ENCODE data around the gene DIS3L2. TPM values are rescaled to one million over a fixed set of nuclear protein-coding genes. Genes with fewer than 3 reads are reported as not detected.
"Not testable (repeated sequence)": the region's sequence is repeated elsewhere in the genome, so short reads cannot be mapped to it uniquely, and the experiment has no call there.

DIS3L2 gene
- total RNA-seq, 4 donors from 2014 or later = 16.1 to 26.7 (median 22.0) TPM

DNA sequence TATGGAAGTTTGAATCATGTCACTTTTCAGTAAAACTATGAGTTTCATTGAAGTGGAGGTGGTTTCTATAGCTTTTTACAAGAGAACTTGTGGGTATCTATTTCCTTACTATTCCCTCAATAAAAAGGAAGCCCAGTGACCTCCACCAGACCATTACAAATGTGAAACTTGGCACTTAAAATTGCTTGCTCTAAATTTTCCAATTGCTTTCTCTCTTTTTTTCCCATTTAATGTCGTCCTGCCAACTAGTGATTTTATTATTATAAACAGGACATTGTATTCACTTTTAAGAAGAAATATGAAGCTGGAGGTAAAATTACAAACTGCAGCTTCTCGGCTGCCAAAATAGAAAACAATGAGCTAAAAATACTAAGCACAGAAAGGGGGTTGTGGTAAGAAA is 208.9 kb downstream of the DIS3L2 start:
- Histone ChIP-seq H3K36me3 (peaks cover 0 to 14% (median 11%) of the 10 kb centered on the region in 4 donors), H3K4me1 (peaks cover 11 to 24% (median 19%) of the 10 kb centered on the region in 4 donors), H3K4me3 (no peak overlapping the region), H3K27me3 (no peaks in the 10 kb centered on the region), H3K27ac (replicated peaks in 1 of 4) (peak overlapping the region in 2 of 4 donors; percentile 28 to 50), H3K9me3 (no peaks in the 10 kb centered on the region)
- no peak for TF ChIP-seq POLR2A (IDR thresholded peaks at IDR 0.05; ENCODE audit: low read depth)
- TF ChIP-seq POLR2AphosphoS5 (IDR thresholded peaks at IDR 0.05) = no peak
- no peak for TF ChIP-seq CTCF (IDR thresholded peaks at IDR 0.05)
- TF ChIP-seq EP300 (IDR thresholded peaks at IDR 0.05) = no peak
- intact Hi-C loops (cut with DNase I) = no loop called here
- WGBS = 18% methylated on average over 2 of the region's 2 CpGs
- DNase-seq (ENCODE audit: extremely low spot score) = no peak

- Histone ChIP-seq H3K27me3 (no peaks in the 10 kb centered on the region), H3K4me3 (no peak overlapping the region), H3K9me3 (no peaks in the 10 kb centered on the region), H3K27ac (replicated peaks in 1 of 4) (no peak overlapping the region), H3K4me1 (peaks cover 11 to 18% (median 15%) of the 10 kb centered on the region in 4 donors), H3K36me3 (no peaks in the 10 kb centered on the region)
- WGBS = 68% methylated on average over 4 of the region's 4 CpGs
- DNase-seq (ENCODE audit: extremely low spot score) = no peak
- intact Hi-C loops (cut with DNase I) = no loop called here
- TF ChIP-seq POLR2AphosphoS5 (IDR thresholded peaks at IDR 0.05) (no peak), POLR2A (IDR thresholded peaks at IDR 0.05; ENCODE audit: low read depth) (no peak), CTCF (IDR thresholded peaks at IDR 0.05) (no peak), EP300 (IDR thresholded peaks at IDR 0.05) (no peak)
These were observed 213.1 kb downstream of the DIS3L2 start for GRCh38 chr2:232174662-232175061.

DNA sequence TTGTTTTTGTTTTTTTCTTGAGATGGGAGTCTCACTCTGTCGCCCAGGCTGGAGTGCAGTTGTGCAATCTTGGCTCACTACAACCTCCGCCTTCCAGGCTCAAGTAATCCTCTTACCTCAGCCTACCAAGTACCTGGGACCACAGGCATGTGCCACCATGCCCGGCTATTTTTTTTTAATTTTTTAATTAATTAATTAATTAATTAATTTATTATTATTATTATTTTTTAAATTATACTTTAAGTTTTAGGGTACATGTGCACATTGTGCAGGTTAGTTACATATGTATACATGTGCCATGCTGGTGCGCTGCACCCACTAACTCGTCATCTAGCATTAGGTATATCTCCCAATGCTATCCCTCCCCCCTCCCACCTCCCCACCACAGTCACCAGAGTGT is 215.1 kb downstream of the DIS3L2 start:
- intact Hi-C loops (cut with DNase I); H3K9me3 ChIP-seq; H3K4me3 ChIP-seq; H3K27ac ChIP-seq (replicated peaks in 1 of 4); H3K36me3 ChIP-seq; H3K27me3 ChIP-seq; H3K4me1 ChIP-seq; DNase-seq (ENCODE audit: extremely low spot score): not testable (repeated sequence)
- WGBS = 100% methylated on average over 5 of the region's 5 CpGs

DNA sequence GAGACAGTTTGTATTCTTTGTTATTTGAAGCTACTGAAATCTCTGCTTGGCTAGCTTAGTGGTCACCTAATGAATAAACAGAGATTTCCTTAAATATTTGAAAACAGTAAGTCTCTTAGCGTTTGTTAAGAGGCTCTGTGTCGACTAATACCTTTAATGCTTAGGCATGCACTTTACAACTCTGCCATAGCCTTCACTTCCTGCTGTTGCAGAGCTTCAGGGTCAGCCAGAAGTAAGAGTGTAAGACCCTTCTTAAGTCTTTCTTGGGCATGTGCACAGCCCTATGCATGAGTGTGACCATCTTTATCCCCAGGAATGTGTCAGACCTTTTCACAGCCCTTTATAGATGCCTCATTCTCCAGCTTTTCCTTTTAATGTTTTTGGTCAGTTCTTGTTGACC is 221.8 kb downstream of the DIS3L2 start:
- H3K36me3 ChIP-seq = no peaks in the 10 kb centered on the region
- H3K9me3 ChIP-seq = no peaks in the 10 kb centered on the region
- H3K4me3 ChIP-seq = no peak overlapping the region
- H3K27me3 ChIP-seq = no peaks in the 10 kb centered on the region
- 96% methylated on average over 2 of the region's 2 CpGs for WGBS
- TF ChIP-seq EP300 (IDR thresholded peaks at IDR 0.05) = no peak
- TF ChIP-seq POLR2AphosphoS5 (IDR thresholded peaks at IDR 0.05) = no peak
- TF ChIP-seq CTCF (IDR thresholded peaks at IDR 0.05) = no peak
- no peak for TF ChIP-seq POLR2A (IDR thresholded peaks at IDR 0.05; ENCODE audit: low read depth)
- H3K4me1 ChIP-seq = no peaks in the 10 kb centered on the region
- intact Hi-C loops (cut with DNase I) = no loop called here
- DNase-seq (ENCODE audit: extremely low spot score) = no peak
- H3K27ac ChIP-seq (replicated peaks in 1 of 4) = no peak overlapping the region

GRCh38 chr2:232184346-232184745 is 222.8 kb downstream of the DIS3L2 start:
- Histone ChIP-seq H3K27me3 (no peaks in the 10 kb centered on the region), H3K27ac (replicated peaks in 1 of 4) (no peak overlapping the region), H3K4me1 (no peaks in the 10 kb centered on the region), H3K9me3 (no peaks in the 10 kb centered on the region), H3K4me3 (no peak overlapping the region), H3K36me3 (no peaks in the 10 kb centered on the region)
- DNase-seq (ENCODE audit: extremely low spot score) = no peak
- TF ChIP-seq POLR2A (IDR thresholded peaks at IDR 0.05; ENCODE audit: low read depth) (no peak), POLR2AphosphoS5 (IDR thresholded peaks at IDR 0.05) (no peak), EP300 (IDR thresholded peaks at IDR 0.05) (no peak), CTCF (IDR thresholded peaks at IDR 0.05) (no peak)
- intact Hi-C loops (cut with DNase I) = no loop called here
- 97% methylated on average over 6 of the region's 6 CpGs for WGBS

Data from esophagus muscularis mucosa (tissue), 4 donors.